Measurements from ENCODE around the gene NRSN1.

- TF ChIP-seq GATA2 (IDR thresholded peaks at IDR 0.05; ENCODE audit: low read depth, low read length) (no peak), GATA3 (IDR thresholded peaks at IDR 0.05; ENCODE audit: low read depth, low read length) (no peak)
These were observed 14.6 kb downstream of the NRSN1 start for GRCh38 chr6:24140591-24140990.

Measured in SH-SY5Y (cell line).